ENCODE data around the gene NEB. TPM values are rescaled to one million over a fixed set of nuclear protein-coding genes. Genes with fewer than 3 reads are reported as not detected.
"Not testable (repeated sequence)": the region's sequence is repeated elsewhere in the genome, so short reads cannot be mapped to it uniquely, and the experiment has no call there.

The NEB gene
- polyA plus RNA-seq, 1 donor: 1,512 TPM

DNA sequence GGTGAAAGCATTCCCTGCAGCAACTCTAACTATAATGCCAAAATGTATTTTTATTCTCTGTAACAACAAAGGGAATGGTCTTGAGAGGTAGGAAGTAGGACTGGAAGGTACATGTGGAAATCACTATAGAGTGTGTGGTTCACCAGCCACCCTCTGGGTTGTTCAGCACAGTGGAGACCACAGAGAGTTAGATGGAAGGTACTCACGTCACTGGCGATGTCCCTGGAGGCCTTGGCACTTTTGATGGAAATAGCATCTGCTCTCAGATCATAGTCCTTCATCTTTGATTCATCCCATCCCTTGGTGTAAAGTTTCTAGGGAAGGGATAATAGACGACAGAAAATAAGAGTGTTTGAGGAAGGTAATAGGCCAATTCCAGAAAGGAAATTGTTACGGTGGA lies 124.0 kb downstream of the NEB start:
- no peak for DNase-seq

DNA sequence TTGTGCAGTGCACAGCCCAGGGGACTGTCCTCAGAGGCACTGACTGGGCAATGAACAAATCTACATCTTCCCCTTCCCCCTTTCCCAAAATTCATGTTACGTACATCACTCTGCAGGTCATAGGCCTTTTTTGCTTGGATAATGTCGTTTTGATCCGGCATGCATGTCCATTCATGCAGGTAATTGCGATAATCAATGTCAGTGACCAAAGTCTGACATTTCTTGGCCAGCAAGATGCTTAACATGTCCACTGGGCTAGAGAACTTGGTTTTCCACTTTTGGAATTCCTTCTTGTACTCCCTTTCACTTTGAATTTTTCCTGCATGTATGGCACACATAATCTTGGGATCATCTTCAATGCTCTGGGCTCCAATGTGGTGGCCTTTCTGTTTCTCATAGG lies 124.6 kb downstream of the NEB start:
- no peak for DNase-seq

DNA sequence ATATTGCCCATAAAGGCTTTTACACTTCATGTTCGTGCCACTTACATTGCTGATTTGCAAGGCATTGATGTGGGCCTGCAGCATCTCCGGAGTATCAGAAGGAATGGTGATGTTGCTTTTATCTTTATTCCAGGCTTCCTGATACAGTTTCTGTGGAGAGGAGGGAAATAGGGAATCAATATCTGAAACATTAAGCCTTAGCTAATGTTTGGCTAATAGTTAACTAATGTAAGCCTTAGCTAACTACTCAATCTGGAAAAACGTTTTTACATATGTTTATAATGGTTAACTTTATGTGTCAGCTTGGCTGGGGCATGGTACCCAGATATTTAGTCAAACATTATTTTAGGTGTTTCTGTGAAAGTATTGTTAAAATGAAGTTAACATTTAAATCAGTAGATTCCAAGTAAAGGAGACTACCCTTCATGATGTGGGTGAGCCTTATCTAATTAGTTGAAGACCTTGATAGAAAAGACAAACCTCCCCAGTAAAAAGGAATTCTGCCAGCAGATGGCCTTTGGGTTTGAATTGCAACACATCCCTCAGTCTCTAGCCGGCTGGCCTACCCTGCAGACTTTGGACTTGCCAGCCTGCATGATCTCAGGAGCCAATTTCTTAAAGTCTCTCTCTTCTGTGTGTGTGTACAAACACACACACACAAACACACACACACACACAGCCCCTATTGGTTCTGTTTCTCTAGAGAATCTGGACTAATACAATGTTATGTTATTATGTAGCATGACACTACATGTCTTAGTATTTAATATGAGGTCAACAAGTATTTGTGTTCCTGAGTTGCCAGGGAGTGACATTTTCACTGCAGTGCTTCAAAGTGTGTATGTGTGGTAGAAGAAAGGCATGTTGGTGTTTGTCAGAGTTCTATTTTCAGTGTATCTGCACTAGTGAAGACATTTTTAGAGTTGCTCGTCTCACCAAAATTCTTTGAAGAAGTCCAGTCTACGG lies 126.5 kb downstream of the NEB start:
- DNase-seq: not testable (repeated sequence)

DNA sequence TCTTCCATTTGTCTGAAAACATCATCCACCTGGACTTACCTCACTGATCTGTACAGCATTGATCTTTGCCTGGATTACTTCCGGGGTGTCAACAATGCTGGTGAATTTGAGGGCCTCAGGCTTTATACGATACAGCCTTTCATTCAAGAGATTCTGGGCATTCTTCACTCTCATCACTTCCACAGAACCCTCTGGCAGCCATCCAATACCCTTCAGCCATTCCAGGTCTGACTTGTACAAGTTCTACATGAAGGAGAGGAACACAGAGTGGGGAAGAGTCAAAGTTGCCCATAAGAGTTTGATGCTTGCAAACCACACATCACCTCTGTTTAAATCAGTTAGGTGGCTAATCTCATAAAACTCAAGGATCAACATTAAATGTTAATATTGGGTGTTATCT lies 130.7 kb downstream of the NEB start:
- DNase-seq: not testable (repeated sequence)

DNA sequence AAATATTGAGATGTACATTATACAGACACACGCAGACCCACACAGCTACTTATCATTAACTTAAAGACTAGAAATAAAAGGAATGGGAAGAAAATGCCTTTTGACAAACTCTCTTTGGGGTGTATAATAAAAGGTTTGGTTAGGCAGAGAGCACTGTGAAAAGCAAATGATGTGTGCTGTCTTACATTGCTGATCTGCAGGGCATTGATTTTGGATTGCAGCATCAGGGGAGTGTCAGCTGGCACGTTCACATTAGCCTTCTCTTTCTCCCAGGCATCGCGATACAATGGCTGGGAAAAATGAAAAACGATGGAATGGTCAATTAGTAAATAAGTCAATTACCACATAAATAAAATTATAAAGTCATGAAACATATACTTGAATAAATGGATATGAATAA lies 131.9 kb downstream of the NEB start:
- DNase-seq: not testable (repeated sequence)

DNA sequence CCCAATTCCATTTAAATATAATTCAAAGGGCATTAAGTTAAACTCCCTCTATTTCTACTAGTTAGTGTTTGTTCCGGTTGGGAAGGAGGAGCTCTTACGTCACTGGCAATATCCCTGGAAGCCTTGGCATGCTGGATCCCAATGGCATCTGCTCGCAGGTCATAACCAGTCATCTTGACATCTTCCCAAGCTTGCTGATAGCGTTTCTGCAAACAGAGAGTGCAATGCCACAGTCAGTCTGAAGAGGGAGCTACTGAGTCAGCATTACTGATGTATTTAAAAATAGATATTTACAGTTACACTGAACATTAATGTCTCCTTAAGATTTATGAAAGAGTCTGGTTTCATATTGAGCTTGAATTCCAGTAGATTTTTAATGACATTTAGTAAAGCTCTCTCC lies 132.5 kb downstream of the NEB start:
- DNase-seq: not testable (repeated sequence)

DNA sequence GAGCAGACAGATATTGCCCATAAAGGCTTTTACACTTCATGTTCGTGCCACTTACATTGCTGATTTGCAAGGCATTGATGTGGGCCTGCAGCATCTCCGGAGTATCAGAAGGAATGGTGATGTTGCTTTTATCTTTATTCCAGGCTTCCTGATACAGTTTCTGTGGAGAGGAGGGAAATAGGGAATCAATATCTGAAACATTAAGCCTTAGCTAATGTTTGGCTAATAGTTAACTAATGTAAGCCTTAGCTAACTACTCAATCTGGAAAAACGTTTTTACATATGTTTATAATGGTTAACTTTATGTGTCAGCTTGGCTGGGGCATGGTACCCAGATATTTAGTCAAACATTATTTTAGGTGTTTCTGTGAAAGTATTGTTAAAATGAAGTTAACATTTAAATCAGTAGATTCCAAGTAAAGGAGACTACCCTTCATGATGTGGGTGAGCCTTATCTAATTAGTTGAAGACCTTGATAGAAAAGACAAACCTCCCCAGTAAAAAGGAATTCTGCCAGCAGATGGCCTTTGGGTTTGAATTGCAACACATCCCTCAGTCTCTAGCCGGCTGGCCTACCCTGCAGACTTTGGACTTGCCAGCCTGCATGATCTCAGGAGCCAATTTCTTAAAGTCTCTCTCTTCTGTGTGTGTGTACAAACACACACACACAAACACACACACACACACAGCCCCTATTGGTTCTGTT lies 137.2 kb downstream of the NEB start:
- DNase-seq: not testable (repeated sequence)

DNA sequence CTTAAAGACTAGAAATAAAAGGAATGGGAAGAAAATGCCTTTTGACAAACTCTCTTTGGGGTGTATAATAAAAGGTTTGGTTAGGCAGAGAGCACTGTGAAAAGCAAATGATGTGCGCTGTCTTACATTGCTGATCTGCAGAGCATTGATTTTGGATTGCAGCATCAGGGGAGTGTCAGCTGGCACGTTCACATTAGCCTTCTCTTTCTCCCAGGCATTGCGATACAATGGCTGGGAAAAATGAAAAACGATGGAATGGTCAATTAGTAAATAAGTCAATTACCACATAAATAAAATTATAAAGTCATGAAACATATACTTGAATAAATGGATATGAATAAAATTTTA lies 142.4 kb downstream of the NEB start:
- DNase-seq: not testable (repeated sequence)

DNA sequence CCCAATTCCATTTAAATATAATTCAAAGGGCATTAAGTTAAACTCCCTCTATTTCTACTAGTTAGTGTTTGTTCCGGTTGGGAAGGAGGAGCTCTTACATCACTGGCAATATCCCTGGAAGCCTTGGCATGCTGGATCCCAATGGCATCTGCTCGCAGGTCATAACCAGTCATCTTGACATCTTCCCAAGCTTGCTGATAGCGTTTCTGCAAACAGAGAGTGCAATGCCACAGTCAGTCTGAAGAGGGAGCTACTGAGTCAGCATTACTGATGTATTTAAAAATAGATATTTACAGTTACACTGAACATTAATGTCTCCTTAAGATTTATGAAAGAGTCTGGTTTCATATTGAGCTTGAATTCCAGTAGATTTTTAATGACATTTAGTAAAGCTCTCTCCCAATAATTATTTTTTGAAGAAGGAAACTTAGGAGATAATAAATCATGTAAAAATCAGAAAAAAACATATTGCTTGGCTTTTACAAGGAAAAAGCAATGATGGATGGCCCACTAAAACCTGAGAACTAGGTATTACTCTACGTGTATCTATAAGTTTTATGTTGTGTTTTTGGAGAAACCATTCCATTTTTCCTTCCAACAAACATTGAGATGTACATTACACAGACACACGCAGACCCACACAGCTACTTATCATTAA lies 142.9 kb downstream of the NEB start:
- DNase-seq: not testable (repeated sequence)

DNA sequence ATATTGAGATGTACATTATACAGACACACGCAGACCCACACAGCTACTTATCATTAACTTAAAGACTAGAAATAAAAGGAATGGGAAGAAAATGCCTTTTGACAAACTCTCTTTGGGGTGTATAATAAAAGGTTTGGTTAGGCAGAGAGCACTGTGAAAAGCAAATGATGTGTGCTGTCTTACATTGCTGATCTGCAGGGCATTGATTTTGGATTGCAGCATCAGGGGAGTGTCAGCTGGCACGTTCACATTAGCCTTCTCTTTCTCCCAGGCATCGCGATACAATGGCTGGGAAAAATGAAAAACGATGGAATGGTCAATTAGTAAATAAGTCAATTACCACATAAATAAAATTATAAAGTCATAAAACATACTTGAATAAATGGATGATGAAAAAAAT lies 153.0 kb downstream of the NEB start:
- not testable (repeated sequence) for DNase-seq

DNA sequence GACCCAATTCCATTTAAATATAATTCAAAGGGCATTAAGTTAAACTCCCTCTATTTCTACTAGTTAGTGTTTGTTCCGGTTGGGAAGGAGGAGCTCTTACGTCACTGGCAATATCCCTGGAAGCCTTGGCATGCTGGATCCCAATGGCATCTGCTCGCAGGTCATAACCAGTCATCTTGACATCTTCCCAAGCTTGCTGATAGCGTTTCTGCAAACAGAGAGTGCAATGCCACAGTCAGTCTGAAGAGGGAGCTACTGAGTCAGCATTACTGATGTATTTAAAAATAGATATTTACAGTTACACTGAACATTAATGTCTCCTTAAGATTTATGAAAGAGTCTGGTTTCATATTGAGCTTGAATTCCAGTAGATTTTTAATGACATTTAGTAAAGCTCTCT lies 153.6 kb downstream of the NEB start:
- DNase-seq: not testable (repeated sequence)

DNA sequence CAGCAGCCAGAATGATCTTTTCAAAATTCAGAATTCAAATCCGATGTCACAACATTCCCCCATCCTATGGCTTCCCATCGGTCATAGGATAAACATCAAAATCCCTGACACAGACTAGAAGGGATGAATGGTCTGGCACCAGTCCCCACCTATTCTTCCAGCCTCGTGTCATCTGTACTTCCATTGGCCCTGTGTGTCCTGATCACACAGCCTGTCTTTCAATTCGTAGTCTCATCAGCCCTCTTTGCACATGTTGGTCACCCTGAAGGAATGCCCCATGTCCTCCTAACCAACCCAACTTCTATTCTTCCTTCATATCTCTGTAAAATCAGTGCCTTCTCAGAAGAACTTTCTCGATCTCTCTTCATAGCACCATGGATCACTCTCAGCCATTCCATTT lies 157.2 kb downstream of the NEB start:
- no peak for DNase-seq

DNA sequence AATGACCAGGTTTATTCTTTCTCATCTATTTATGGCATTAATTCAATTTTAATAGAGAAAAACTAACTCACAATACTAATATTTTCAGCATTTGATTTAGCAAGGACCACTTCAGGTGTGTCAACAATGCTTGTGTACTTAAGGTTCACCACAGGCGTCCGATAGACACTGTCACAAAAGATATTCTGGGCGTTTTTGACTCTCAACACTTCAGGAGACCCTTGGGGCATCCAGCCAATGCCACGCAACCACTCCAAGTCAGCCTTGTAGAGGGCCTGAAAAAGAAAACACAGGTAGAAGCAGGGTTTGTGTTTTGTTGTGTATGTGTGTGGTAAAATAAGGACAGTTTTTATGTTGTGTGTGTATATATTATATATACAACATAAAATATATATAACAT lies 158.2 kb downstream of the NEB start:
- no peak for DNase-seq

DNA sequence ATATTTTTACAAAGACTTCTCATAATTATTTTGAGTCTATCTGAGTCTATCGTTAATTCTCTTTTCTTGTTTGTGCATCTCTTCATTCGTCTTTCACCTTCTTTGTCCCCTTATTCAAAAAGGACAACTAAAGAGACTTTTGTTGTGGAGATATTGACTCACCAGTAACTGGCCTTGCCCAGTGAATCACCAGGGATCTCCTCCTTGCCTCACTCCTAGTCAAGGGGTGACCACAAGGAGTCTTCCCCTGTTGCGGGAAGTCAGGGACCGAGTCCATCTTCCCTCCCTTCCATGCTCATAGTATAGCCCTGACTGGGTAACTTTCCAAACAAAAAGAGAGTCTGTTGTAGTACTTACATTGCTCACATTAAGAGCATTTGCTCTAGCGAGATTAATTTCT lies 158.9 kb downstream of the NEB start:
- DNase-seq: no peak

DNA sequence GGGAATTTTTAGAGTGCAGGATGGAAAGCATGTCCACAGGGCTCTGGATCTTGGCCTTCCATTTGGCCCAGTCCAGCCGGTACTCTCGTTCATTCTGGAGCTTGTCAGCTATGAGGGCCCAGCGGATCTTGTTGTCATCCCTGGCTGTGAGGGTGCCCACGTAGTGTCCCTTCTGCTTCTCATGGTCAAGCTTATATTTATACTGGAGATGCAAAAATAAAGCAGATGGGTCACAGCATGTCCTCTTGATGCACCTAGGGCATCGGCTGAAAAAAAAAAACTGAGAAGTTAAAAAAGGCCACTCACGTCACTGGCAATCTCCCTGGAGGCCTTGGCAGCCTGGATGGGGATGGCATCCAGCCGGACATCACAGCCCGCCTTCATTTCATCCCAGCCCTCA lies 164.1 kb downstream of the NEB start:
- no peak for DNase-seq

DNA sequence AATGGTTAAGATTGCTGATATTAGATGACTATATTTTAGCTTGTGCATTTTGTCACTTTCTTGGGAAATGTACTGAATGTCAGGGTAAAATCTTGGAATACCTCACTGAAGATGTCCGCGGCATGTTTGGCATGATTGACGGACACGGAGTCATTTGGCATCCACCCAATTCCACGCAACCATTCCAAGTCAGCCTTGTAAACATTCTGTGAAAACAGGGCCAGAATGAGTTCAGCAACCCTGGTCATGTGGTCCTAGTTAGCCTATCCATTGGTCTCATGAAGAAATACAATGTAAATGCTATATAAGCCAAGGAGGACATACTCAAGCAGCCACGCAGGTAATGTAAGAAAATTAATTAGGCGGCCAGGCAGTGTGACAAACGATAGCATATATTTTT lies 165.1 kb downstream of the NEB start:
- DNase-seq: no peak

DNA sequence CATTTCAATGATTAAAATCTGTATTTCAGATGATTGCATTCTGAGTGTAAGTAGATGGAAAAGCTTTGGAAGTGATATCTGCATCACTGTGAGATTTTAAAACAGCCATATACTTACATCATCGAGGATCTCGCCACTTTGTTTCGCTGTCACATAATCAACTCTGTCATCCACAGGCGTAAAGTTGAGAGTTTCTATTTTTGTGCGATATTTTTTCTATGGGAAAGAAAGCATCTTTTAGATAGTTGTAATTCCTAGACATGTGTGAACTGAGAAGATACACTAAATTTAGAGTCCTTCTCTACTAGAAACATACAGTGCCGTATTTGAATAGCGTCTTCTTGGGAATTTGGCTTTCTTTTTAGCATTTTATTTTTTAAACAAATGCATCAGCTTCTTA lies 165.8 kb downstream of the NEB start:
- DNase-seq: no peak

DNA sequence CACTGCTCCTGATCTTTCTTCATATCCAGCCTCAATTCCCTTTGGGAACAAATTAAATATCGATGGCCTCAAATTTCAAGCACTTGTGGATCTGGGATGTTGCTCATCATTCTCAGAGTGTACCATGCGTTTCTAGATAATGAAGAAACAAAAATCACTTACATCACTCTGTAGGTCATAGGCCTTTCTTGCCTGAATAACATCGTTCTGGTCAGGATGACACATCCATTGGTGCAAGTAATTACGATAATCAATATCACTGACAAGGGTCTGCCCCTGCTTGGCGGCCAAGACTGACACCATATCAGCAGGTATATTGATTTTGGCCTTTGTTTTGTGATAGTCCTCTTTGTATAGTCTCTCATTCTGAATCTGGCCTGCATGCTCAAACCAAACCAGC lies 167.3 kb downstream of the NEB start:
- DNase-seq: no peak

DNA sequence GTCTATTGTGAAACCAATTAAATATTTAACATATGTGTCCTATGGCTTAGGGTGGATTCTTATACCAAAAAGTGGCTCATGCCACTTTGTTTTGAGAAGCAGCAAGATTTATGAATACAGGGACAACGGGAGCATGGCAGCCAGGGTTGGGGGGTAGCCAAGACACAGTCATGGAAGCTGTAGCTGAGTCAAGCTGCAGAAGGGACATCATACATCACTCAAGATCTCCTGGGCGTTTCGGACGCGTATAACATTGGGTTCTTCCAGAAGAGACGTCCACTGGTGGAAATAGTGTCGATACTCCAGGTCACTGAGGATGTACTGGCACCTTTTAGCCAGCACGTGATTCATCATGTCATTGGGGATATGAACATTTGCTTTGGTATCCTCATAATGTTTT lies 171.9 kb downstream of the NEB start:
- no peak for DNase-seq

DNA sequence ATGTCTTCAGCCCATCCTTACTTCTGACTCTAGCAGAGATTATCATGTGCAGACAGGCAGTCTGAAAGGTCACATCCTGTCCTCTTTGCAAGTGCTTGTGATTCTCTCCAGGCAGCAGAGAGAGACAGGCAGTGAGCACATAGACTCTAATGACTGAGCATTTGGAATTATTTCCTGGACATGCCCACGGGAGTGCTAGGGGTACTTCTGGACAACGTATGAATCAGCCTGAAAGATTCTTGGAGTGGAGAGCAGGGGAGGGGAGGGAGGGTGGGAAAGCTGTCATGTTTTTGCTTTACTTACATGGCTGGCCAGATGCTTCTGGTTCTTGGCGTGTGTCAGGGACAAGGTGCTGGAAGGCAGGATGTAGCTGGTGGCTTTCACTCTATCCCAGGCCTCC lies 174.0 kb downstream of the NEB start:
- no peak for DNase-seq

DNA sequence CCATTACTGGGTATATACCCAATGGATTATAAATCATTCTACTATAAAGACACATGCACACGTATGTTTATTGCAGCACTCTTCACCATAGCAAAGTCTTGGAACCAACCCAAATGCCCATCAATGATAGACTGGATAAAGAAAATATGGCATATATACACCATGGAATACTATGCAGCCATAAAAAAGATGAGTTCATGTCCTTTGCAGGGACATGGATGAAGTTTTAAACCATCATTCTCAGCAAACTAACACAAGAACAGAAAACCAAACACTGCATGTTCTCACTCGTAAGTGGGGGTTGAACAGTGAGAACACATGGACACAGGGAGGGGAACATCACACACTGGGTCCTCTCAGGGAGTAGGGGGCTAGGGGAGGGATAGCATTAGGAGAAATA lies 174.8 kb downstream of the NEB start:
- DNase-seq: not testable (repeated sequence)

DNA sequence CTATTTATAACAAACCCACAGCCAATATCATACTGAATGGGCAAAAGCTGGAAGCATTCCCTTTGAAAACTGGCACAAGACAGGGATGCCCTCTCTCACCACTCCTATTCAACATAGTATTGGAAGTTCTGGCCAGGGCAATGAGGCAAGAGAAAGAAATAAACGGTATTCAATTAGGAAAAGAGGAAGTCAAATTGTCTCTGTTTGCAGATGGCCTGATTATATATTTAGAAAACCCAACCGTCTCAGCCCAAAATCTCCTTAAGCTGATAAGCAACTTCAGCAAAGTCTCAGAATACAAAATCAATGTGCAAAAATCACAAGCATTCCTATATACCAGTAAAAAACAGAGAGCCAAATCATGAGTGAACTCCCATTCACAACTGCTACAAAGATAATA lies 176.4 kb downstream of the NEB start:
- not testable (repeated sequence) for DNase-seq

DNA sequence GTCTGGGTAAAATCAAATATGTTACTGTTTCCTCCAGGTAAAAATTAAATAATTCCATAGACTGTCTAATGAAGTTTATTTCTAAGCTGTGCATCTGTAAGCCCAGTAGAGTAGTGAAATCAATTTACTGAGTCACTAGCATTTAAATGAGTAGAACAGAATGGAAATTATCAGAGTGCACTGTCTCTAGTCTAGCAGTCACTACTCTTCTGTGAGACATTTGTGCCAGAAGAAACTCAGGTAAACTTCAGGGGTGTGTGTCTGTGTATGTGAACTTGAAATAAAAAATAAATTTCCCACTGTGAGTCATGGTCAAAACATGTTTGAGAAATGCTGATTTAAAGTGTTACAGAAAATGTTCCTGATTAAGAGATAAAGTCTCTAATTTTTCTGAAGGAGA lies 178.2 kb downstream of the NEB start:
- DNase-seq: no peak

DNA sequence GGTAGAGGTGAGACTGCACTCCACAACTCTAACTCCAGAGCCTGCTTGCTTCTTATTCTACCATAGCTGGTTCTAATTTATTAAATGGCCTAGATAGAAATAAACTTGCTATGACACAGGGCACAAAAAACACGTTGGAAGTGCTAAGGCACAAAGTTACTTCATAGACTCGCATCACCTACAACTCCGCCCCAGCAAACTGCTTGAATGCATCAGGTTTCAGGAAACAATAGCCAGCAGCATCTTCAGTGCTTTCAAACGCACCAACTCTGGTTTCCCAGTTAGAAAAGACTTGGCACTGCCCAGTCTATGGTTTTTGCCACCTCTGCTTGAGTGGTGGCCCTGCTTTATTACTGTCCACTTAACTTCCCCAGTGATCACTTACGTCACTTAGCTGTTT lies 182.0 kb downstream of the NEB start:
- no peak for DNase-seq

Data from hindlimb muscle (tissue), 1 donor.